HG03095 (cell line): ENCODE data around the gene DNAJA3.

Experiments used
- ATAC-seq: cut with Tn5 transposase; IDR thresholded peaks from one replicate; pipeline ENCODE4 v1.9.1; 2021; ENCODE audit warnings: moderate library complexity; ENCODE audit not compliant: unreplicated experiment

DNAJA3 gene

GRCh38 chr16:4404247-4404966 lies 21.3 kb upstream of the DNAJA3 start:
- ATAC-seq, result no peak

GRCh38 chr16:4404967-4405696 lies 20.5 kb upstream of the DNAJA3 start:
- ATAC-seq, result no peak

- no peak for ATAC-seq
These were observed 17.9 kb upstream of the DNAJA3 start for GRCh38 chr16:4407543-4408322.

- no peak for ATAC-seq
These were observed 17.4 kb upstream of the DNAJA3 start for GRCh38 chr16:4408323-4408690.

- no peak for ATAC-seq
These were observed 16.4 kb upstream of the DNAJA3 start for GRCh38 chr16:4409081-4409932.

DNA sequence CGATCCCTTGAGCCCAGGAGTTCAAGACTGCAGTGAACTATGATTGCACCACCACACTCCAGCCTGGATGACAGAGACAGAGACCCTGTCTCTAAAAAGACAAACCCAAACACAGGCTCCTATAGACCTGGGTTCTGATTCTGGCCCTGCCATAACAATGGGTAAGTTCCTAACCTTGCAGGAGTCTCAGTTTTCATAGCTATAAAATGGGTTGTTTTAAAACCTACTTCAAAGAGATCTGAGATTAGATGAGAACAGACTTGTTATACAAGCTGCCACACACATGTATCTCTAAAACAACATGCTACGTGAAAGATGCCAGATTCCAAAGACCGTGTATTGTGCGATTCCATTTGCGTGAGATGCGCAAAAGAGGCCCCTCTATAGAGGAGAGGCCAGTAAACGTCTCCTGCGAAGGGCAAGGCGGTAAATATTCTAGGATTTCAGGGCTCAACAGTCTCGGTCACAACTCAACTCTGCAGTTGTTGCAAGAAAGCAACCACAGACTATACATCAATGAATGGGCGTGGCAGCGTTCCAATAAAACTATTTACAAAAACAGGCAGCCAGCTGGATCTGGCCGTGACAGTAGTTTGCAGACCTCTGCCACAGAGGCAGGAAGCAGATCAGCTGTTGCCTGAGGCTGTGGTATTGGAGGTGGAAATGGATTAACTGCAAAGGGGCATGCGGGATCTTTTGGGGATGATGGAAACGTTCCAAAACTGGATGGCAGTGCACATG lies 15.2 kb upstream of the DNAJA3 start:
- ATAC-seq, result no peak

- ATAC-seq, result no peak
These were observed 14.0 kb upstream of the DNAJA3 start for GRCh38 chr16:4411684-4412083.

DNA sequence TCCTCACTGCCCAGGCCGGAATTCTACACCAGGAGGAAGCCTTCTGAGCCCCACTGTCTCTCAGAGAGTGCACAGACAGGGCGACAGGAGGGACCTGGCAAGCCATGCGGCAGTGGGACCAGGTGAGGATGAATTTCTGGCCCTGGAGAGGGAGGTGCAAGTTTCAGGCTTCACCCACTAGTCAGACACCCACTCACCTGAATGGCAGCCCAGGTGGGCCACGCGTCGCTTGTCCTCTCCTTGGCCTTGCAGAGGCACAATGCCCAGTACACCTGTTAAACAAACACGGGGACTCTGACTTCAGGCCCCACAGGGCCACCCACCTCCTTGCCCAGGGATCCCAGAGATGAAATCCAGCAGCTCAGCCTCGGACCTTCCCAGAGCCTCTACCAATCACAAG lies 13.5 kb upstream of the DNAJA3 start:
- ATAC-seq, result no peak

DNA sequence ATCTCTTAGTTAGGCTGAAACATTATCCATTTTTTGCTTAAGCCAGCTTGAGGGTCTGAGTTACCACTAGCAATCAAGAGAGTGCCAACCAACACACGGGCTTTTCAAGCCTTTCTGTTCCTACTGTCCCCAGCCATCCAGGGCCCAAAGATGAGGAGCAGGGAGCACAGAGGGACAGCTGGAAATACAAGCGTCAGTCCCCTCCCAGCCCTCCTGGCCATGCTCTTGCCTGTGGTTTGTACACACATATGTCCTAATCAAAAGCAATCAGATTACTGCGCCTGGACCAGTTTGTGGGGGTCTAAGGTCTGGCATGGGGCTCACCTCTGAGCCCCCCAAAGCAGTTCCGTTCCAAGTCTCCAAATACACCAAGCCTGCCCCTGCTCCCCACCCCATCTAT lies 12.8 kb upstream of the DNAJA3 start:
- ATAC-seq, result no peak

DNA sequence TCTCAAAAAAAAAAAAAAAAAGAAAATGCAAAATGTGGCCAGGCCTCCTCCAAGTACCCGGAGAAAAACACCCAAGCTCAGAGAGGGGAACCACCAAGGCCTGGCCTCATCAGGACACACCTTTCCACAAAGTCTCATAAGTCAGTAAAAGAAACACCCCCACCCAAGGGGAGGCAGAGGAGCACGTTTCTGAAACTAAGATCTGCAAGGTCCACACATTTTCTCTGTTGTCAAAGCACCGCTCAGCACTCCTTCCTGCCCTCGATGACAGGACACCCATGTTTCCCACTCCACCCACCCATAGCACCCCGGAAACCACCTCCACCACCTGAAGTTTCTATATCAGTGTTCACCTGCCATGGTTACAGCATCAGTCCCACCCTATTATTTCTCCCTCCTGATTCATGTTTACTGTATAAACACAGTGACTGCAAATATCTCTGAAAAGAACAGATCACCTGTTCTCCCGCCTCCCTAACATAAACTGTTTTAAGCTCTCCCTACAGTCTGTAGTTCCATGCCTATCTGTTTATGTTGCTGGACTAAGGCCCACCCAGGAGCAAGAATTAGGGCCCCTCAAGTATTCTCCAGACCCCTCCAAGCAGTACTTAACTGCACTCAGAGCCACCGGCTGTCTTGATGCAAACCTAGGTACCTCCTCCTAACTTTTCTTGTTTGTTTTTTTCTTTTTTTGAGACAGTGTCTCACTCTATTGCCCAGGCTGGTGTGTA lies 11.3 kb upstream of the DNAJA3 start:
- peak; percentile 54 for ATAC-seq

DNA sequence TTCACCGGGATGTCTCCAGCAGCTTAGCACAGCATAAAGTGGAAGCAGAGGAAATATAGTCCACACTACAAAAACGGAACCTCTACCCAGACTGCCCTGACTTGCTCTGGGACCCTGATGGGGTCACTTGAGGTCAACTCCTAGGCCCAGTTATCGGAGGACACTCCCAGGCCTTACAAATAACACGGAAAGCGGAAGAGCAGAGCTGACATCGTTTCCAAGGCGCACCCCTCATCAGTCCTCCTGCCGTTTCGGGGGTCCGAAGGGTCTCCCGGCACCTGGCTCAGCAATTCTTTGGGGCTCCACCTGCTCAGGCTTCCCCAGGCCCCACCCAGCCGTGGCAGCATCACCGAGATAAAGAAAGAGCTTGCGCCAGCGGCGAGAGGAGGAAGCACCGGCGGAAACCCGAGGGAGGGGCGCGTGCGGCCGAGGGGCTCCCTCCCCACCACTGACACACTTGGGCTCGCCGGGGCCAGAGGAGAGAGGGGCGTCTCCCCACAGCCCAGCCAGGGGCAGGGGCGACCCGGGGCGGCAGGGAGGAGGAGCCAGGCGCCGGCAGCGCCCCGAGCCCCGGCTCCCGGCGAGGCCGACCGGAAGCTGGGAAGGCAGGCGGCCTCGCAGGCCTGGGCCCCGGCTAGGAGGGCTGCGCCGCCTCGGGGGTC lies 10.0 kb upstream of the DNAJA3 start:
- no peak for ATAC-seq

DNA sequence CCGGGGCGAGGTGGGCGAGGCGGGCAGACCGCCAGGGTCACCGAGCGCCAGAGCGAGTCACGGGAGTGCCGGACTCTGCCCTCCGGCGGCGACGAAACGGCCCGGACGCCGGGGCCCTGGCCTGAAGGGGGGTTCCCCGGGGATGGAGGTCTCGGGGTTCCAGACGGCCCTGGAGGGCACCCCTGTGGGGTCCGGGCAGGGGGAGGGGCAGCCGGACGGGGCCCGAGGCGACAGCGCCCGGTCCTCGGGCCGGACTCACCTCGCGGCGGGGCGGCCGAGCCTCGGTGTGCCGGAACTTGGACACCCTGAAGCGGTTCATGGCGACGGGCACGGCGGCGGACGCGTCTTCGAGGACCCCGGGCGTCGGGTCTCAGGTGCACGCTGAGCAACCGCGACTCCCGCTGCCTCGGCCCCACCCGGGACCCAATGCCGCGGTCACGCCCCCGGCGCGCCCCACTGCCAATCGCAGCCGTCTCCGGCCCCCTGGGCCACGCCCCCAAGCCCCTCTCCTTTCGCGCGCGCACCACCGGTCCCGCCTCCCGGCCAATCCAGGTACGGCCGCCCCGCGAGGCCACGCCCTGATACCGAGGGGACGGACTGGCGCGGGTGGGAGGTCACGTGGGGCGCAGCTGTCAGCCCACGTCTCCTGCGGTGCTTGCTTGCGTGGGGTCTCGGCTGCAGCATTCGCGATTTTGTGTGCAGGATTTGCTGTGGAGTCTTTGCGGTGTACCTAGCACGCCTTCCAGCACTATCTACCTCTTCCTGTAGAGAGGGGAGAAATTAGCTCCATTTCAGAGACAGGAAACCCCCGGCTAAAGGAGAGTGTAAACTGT lies 9.3 kb upstream of the DNAJA3 start, which contains the start of gene CORO7:
Gene CORO7 (minus strand): TSS at position 397 of the 833 bp plus-strand sequence. CDS start 78 bp downstream, at position 319.
- ATAC-seq, result peak; percentile 61

GRCh38 chr16:4419402-4419959 lies 6.2 kb upstream of the DNAJA3 start:
- no peak for ATAC-seq

GRCh38 chr16:4420505-4421105 lies 5.1 kb upstream of the DNAJA3 start:
- ATAC-seq, result no peak

DNA sequence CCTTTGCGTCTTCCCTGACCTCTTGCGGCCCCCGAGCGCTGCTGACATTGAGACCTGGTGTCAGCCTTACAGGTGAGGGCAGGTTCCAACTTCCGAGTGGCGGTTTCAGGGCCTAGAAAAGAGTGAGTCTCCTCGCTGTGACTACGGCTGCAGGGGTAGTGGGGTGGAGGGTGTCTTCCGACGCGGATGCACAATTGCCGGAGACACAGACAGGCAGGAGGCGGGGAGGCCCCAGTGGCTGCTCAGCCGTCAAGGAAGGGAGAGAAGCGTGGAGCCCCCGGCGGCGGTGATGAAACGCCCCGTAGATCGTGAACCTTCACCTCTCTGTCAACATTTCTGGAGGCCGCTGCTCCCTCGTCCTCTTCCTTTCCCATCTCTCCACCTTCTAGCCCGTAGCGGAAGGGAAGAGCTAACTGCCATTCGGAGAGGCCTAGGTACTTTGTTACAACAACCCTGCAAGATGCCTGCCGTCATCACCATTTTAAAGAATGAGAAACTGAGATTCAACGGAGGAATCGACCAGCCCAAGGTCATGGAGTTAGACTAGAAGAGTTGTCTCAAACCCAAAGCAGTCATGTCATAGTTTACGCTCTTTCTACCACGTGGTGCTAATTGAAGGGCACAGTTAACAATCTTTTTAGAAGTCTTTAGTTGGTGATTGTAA lies 485 bp downstream of the DNAJA3 start:
- ATAC-seq, result peak; percentile 25

GRCh38 chr16:4426722-4427372 lies 1.2 kb downstream of the DNAJA3 start:
- no peak for ATAC-seq
